NCI-H1092 (cell line): Measurements from ENCODE around the gene IRF2.

Source experiments
- DNase-seq: peaks from one replicate; lab custom pipeline; 2025; lab: John Stamatoyannopoulos, UW

IRF2 gene

DNA sequence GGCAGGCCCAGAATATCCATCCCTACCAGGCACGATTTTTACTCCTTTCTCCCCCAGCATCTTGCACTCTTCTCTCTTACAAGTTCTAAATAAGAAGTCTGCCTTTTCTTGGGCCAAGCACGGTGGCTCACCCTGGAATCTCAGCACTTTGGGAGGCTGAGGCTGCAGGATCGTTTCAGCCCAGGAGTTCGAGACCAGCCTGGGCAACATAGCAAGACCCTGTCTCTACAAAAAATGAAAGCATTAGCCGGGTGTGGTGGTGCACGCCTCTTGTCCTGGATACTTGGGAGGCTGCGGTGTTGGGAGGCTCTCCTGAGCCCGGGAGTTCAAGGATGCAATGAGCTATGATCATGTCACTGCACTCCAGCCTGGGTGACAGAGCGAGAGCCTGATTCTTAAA lies 64.8 kb downstream of the IRF2 start:
- DNase-seq, result no peak

DNA sequence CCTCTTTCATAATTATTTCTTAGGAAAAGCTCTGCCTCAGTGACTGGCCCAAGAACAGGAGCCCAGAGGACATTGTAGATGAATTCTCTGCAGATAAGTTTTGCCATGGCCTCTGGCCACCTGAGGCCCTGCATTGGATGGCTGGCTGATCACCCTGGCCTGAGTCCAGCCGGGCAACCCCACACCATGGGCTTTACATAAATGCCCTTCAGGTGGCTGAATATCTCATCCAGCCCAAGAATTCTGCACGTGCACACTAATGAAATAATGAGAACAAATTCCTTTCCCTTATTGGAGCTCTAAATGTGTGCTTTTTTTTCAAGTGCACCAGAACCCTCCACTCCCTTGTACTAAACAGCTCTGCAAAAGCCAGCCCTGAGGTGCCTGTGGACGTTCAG lies 65.7 kb downstream of the IRF2 start:
- DNase-seq, result no peak

DNA sequence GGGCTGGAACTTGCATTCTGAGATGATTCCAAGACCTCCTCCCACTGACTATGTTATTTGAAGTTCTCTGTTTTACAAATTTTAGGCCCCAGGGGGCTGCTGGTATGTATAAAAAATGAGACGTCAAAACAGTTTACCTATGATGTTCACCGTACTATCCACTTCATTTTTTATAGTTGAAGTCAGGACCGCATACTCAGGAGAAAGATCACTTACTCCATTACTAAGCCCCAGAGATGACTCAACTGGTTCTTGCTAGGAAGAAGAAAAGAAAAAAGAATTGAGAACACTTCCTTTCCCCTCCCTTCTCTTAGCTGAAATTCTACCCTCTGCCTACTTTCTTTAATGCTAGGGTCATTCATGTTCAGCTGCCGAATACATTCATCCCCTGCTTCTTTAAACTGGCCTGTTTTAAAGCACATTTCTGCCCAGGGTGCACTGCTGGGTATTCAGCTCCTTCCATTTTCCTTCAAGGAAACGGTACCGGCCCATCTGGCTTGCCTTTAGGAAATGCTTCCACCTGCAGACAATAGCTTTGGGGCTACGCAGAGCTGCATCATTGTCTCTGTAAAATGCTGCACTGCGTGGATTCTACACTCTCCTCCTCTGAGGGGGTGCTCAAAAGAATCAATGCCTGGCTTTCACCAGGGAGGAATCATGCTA lies 66.2 kb downstream of the IRF2 start:
- no peak for DNase-seq

DNA sequence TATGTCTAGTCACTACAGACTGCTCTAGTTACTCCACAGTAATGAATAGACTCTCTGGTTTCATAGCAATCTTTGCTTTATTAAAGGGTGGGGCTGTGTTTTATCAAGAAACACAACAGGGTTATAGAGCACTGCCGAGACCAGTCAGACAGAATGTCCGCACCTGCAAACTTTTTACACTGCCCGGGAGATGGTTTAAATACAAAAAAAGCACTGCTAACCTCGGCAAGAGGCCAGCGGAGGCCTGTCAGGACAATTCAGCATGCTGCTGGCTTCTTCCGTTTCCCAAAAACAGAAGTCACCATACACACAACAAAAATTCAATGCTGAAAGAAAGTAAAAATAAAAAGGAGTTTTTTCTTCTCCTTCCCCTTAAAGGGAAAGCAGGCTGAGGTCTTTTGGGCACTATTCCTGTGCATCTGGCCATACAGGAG lies 67.4 kb downstream of the IRF2 start:
- no peak for DNase-seq

DNA sequence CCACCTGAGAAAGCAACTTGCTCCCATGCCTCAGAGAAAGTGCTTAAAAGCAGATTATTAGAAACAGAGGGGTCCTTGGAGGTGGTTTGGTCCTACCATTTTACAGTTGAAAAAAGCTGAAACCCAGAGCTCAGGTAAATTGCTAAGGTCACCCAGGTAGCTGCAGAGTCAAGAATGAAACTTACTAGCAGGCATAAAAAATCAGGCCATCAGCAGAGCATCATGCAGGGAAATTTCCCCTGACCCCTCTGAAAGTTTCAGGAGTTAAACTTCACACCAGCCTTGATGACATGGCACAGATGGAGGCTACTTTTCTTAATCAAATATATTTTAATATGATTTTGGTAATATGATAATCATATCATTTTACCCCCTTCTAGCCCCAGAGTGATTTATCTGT lies 70.3 kb downstream of the IRF2 start:
- no peak for DNase-seq

DNA sequence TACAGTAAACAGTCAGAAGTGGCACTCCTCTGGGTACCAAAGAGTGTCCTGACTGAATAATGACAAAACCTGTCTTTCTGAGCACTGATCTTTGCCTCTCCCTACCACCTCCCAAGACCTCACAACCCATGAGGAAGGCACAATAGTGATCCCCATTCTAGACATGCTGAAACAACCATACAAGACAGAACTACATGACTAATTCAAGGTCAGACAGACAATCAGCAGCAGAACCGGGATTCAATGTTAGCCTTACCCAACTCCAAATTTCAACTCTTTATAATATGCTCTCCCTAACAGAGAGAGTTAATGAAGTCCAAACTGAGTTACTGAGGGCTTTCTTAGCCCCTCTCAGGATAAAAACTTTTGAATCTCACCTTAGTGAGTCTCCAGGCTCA lies 71.0 kb downstream of the IRF2 start:
- DNase-seq, result no peak

DNA sequence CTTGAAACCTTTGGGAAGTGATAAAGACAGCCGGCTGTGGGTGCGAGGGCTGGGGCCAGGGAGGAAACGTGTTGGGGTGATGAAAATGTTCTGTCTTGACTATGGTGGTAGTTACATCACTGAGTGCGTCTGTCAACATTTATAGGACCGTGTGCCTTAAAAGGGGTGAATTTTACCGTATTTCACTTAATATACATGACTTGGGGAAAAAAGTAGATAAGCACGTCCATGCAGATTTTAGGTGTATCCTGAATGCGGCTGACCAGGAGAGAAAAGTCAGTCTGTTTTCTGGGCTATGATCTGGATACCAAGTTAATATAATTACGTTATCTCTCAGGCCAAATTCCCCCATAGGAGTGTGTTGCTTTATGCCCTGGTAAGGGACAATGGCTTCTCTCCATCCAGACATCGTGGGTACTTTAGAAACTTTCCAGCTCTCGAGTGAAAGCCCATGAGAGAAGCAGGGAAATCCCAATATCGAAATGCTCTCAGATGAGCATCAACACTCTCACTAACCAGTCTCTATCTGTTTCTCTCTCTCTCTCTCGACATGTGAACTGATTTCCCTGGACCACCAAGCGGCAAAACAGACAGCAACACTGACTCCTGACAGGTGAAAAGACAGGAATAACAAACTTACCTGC lies 71.5 kb downstream of the IRF2 start:
- DNase-seq, result no peak

DNA sequence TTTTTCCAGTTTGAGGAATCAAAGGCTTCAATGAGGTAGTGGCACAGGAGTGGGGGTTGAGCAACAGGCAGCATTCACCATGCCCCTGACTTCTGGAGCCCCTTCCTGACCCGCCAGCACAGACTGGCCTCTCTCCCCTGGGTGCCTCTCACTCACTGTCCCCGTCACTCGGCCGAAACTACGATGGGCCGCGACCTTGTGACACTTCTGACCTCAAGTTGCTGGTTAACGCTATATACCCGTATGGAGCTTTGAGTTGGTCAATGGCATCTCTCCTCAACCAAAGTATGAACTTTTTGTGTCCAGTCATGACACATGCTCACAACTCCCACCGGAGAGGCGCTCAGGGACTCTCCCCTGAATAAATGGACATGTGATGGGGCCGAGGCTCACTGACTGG lies 72.1 kb downstream of the IRF2 start:
- no peak for DNase-seq

DNA sequence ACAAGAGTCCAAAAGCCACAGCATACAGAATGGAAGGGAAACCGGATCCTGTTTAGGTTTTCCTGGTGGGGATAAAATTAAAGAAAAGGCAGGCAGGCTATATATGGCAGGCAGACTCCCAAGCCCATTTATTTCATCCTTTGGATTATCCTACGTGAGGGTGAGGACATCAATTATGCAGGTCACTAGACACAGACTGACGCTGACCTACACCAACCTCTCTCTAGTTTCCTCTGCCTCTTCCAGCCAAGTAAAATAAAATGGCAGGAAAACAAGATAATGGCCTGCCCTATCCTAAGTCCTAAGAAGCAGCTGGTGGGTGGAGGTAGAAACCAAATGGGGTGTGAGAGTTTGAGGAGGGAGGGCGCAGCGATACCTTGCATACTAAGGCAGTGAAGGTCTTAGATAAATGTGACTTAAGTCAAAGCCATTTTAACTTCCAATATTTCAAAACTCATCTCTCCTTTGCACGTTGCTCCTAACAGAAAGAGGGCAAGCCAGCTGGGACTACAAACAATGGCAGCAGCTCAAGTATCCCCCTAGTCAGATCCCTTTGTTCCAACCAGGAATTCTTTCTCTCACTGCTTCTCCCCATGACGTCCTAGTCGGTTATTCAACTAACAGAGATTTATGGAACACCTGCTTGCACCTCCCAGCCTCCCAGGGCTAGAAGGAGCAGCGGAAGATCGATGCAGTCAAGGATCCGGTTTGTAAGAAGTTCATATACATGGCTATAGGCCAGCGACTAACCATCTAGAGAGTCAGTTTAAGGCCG lies 72.8 kb downstream of the IRF2 start:
- DNase-seq, result peak; percentile 4

DNA sequence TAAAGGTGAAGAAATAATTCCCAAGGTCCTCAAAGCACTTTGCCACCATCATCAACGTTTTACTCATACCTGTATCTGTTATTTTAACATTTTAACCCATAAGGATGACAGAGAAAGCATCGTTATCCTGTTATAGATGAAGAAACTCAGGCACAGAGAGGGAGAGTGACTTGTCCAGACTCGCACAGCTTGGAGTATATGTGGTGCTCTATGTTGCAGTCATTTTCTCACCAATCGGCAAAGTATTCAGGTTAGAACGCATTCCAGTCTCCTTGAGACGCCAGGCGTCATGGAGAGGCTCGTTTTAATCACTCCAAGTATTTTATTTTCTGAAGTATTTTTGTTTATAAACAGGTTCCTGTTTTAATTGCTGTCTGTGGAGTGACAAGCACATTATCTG lies 73.5 kb downstream of the IRF2 start:
- no peak for DNase-seq

DNA sequence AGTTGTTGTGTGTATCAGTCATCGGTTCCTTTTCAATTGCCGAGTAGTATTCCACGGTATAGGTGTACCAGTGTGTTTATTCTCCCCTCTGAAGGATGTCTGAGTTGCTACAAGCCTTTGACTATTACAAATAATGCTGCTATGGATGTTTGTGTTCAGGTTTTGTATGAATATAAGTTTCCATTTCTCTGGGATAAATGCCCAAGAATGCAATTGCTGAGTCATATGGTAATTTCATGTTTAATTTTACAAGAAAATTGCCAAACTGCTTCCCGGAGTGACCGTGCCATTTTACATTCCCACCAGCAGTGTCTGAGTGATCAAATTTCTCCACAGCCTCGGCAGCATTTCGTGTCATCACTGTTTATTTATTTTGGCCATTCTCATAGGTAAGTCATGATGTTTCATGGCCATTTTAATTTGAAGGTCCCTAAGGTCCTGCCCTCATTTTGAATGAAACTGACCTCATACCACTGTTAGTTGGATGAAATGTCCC lies 73.9 kb downstream of the IRF2 start:
- no peak for DNase-seq

DNA sequence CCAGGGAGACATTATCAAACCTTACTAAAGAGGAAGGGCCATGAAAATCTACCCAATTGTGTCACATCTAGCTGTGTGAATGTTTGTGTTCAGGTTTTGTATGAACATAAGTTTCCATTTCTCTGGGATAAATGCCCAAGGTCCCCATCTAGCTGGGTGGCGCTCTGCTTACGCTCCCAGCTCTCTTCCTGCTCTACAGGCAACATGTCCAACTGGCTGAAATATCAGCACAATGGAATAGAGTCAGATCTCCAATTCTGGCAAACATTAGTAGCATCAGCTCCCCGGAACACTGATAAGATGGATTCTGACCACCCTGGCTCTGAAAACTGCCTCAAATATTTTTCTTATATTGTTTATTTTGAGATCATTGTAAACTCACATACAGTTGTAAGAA lies 74.8 kb downstream of the IRF2 start:
- no peak for DNase-seq

DNA sequence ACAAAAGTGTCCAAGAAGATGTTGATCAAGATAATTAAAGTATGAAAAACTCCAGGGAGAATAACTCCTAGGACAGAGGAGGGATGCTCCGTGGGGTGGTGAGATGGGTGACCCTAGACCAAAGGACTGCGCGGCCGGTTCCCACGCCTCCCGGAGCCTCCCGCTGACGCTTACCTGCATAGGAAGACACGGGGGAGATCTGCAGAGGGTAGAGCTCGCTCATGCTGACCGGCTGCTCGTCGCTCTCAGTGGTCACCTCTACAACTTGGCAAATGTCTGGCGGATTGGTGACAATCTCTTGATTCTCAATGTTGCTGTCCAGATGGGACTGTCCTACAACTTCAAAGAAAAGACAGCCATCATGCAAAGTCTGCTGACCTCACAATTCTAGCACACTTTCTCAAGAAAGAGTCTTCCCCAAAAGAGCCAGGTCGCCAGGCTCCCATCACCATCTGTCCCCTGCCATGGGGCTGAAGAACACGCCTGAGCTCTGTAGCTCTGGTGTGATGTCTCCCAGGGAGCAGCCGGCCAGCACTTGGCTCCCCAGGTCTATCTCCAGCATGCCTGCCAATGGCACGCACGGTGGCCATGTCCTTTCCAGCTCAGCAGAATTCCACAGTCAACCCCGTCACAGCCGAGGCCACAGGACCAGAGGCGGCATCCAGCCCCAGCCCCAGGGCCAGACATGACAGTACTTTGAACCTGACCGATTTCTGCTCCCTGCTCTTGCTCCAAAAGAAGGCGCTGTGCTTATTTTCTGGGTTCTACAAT lies 75.4 kb downstream of the IRF2 start:
- no peak for DNase-seq

DNA sequence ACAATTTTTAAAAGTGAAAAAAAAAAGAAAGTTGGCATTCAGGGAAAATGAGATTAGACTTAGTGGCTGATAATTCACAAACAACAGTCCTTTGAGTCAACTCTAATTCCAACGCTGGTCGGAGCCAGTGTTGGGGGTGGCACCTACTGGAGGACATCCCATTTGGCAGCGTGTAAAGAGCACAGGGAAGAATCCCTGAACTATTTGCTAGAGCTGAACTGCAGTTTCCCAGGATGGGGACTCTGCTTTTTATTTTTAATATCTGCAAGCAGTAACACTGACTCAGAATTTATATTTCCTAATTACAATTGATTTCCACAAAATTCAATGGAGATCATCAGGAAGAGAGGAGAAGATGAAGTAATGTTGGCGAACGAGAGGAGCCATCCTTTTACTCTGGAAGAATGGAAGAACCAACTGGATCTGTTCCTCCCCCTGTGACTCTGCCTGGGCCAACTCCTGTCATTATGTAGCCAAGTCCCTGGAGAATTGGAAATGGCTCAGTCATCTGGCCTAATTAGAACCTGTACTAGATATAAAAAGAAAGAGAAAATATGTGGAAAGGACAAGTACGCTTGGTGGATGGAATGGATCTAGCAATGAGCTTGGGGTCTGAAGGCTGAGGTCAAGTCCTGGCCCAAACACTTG lies 76.7 kb downstream of the IRF2 start:
- DNase-seq, result no peak

DNA sequence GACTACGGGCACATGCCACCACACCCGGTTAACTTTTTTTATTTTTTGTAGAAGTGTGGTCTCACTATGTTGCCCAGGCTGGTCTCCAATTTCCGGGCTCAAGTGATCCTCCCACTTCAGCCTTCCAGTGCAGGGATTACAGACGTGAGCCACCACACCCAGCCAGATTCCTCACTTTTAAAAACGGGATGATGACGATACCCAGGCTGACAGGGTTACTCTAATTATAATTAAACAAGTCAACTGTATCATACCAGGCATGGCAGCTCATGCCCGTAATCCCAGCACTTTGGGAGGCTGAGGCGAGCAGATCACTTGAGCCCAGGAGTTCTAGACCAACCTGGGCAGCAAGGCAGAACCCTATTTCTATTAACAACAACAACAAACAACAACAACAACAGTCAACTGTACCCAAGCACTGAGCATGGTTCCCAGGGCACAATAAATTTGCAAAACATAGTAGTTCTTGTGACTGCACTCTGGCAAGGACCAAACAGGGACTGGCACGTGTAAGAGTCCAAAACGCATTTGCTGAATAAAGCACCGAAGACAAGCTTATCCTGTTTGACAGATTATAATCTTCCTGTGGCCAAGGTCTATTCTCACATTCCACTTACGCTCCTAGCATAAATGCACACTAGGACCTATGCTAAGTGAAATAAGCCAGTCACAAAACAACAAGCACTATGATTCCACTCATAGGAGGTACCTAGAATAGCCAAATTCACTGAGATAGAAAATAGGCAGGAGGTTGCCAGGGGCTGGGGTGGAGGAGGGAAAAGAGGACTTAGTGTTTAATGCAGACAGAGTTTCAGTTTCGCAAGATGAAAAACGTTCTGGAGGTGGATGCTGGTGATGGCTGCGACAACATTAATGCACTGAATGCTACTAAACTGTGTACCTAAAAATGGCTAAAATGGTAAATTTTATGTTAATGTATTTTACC lies 77.5 kb downstream of the IRF2 start:
- DNase-seq, result no peak

DNA sequence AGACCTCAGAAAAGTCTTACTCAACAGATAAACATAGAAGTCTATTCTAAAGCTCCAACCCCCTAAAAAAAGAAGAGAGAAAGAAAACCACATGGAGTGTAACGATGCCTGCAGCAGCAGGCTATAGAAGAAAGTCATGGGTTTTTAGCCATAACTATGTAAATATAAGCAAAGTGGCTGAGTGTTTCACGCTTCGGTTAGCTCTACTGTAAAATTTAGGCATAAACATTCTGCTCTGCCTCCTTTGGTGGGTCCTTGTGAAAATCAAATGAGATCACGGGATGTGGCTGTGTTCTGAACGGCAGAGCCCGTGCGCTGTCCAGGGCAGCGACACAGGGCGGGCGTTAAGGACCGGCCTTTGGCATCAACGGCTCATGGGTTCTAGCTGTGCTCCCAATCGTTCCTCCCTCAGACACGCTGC lies 78.4 kb downstream of the IRF2 start:
- DNase-seq, result no peak

DNA sequence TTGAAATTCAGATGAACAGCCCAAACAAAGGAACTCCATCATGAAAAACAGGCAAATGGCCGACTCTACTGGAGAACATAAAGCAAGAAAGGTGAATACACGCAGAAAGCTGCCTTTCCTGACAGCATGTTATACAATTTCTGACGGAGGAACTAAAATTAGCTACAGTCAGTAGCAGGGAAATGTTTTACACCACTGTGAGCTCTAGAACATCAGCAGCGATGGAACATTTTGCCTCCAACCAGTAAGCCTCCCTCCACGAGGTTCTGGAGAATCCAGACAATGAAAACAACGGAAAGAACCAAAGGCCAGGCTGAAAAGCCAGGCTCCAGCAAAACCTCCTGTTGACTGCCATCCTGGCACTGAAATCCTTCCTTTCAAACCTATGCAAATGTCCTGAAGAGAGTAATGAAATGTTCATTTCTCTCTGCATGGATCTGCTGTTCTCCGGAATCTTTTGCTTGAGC lies 78.9 kb downstream of the IRF2 start:
- DNase-seq, result no peak

DNA sequence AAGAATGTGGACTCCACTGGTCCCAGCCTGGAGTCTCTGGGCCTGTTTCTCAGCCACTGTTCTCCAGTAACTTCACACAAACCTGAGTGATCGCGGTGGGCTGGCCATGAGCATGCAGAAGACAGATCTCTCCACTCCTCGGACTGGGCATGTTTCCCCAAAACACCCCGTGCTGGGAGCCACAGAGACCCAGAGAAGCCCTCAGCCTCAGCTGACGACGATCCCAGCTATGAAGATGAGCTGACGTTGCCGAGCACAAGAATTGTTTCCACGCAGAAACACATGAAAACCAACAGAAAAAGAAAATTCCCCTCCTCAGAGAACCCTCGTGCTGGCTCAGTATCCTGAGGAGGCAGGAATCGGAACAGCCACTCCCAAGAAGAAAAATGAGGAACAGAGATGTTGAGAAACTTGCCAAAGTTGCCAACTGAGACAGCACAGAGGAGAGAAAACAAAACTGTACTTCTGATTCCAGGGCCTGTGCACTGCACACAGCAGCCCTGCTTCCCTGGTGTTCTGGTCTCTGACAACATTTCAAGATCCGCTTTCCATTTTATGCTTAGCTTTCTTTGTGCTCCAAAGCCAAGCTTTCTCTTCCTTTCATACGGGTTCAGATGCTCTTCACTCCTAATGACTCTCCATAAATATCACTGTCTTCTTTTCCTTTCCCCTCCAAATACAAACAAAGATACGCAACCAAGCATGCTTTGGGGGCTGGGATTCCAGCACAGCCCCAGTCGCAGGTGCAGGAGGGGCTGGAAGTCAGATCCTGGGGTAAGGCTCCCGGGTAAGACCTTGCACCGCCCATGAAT lies 81.4 kb downstream of the IRF2 start:
- DNase-seq, result no peak

DNA sequence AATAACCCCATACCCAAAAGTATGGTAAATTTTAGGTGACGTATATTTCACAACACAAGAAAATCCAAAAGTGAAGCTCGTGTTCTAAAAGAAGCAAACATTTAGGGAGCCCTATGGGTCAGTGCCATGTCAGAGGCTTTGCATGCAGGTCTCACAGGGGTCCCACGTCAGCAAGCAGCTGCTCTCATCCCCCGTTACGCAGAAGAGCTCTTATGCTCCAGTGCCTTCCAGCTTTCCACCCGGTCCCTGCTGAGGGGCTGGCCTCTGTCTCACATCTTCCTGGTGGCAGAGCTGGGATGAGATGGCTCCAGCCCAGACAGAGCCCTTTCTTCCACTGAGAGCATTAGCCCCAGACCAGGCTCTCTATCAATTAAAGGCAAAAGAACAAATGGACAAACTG lies 82.0 kb downstream of the IRF2 start:
- no peak for DNase-seq
